Measurements from ENCODE around the gene RNF180. TPM values are rescaled to one million over a fixed set of nuclear protein-coding genes. Genes with fewer than 3 reads are reported as not detected.

Gene RNF180
- total RNA-seq, 1 experiment from 2014 or later = 7.8 TPM

GRCh38 chr5:64299805-64300204 lies 134.2 kb downstream of the RNF180 start:
- intact Hi-C loops (cut with micrococcal nuclease; ENCODE audit: unreplicated experiment) = no loop called here
- in situ Hi-C loops (cut with HindIII; ENCODE audit: low pct_unique_long_range_greater_than_20kb, low sequenced_read_pairs) = no loop called here
- ATAC-seq = peak; percentile 51; the same call in 1 of the 2 replicates
- Histone ChIP-seq H3K27me3 (ENCODE audit: control insufficient read depth, insufficient read depth, low read length) (no peaks in the 10 kb centered on the region), H3K36me3 (ENCODE audit: control insufficient read depth, insufficient read depth, low read length) (no peaks in the 10 kb centered on the region), H3K4me1 (ENCODE audit: control insufficient read depth, insufficient read depth, low read length) (no peaks in the 10 kb centered on the region), H3K9me3 (ENCODE audit: control insufficient read depth, insufficient read depth, low read depth, low read length) (no peaks in the 10 kb centered on the region), H3K4me3 (ENCODE audit: low read depth in 2 of 2, low read length in 2 of 2) (no peak overlapping the region), H3K27ac (ENCODE audit: low read length) (no peak overlapping the region)
- DNase-seq (ENCODE audit: low read depth, low spot score) = no peak
- TF ChIP-seq SIN3A (IDR thresholded peaks at IDR 0.05; ENCODE audit: borderline replicate concordance, insufficient read depth, low read depth, low read length) (no peak), POLR2AphosphoS5 (IDR thresholded peaks at IDR 0.05; ENCODE audit: low read depth, low read length) (no peak), TCF7L2 (IDR thresholded peaks at IDR 0.05; ENCODE audit: low read depth, low read length) (no peak), CTCF (IDR thresholded peaks at IDR 0.05) (no peak)
- ChIA-PET POLR2A (no interaction called here), CTCF (no interaction called here)
- no TSS peak for BruUV-seq (replicated peaks)

- no peaks in the 10 kb centered on the region for H3K4me1 ChIP-seq (ENCODE audit: control insufficient read depth, insufficient read depth, low read length)
- ChIA-PET CTCF (no interaction called here), POLR2A (no interaction called here)
- no peaks in the 10 kb centered on the region for H3K27me3 ChIP-seq (ENCODE audit: control insufficient read depth, insufficient read depth, low read length)
- DNase-seq (ENCODE audit: low read depth, low spot score) = no peak
- H3K9me3 ChIP-seq (ENCODE audit: control insufficient read depth, insufficient read depth, low read depth, low read length) = no peaks in the 10 kb centered on the region
- H3K4me3 ChIP-seq (ENCODE audit: low read depth in 2 of 2, low read length in 2 of 2) = no peak overlapping the region
- in situ Hi-C loops (cut with HindIII; ENCODE audit: low pct_unique_long_range_greater_than_20kb, low sequenced_read_pairs) (no loop called here), intact Hi-C loops (cut with micrococcal nuclease; ENCODE audit: unreplicated experiment) (no loop called here)
- TF ChIP-seq CTCF (IDR thresholded peaks at IDR 0.05) = no peak
- TF ChIP-seq POLR2AphosphoS5 (IDR thresholded peaks at IDR 0.05; ENCODE audit: low read depth, low read length) = no peak
- no peaks in the 10 kb centered on the region for H3K36me3 ChIP-seq (ENCODE audit: control insufficient read depth, insufficient read depth, low read length)
- ATAC-seq = no peak
- H3K27ac ChIP-seq (ENCODE audit: low read length) = no peak overlapping the region
- BruUV-seq (replicated peaks) = no TSS peak
Observed at GRCh38 chr5:64301566-64301965, 135.9 kb downstream of the RNF180 start.

GRCh38 chr5:64308135-64308534 lies 142.5 kb downstream of the RNF180 start:
- in situ Hi-C loops (cut with HindIII; ENCODE audit: low pct_unique_long_range_greater_than_20kb, low sequenced_read_pairs) = no loop called here
- ATAC-seq = no peak
- POLR2A ChIA-PET = no interaction called here

More at GRCh38 chr5:64308135-64308534, 142.5 kb downstream of the RNF180 start:
- Histone ChIP-seq H3K36me3 (ENCODE audit: control insufficient read depth, insufficient read depth, low read length) (no peaks in the 10 kb centered on the region), H3K27me3 (ENCODE audit: control insufficient read depth, insufficient read depth, low read length) (no peaks in the 10 kb centered on the region), H3K9me3 (ENCODE audit: control insufficient read depth, insufficient read depth, low read depth, low read length) (no peaks in the 10 kb centered on the region), H3K4me1 (ENCODE audit: control insufficient read depth, insufficient read depth, low read length) (no peaks in the 10 kb centered on the region), H3K27ac (ENCODE audit: low read length) (no peak overlapping the region), H3K4me3 (ENCODE audit: low read depth in 2 of 2, low read length in 2 of 2) (no peak overlapping the region)
- no peak for TF ChIP-seq TCF7L2 (IDR thresholded peaks at IDR 0.05; ENCODE audit: low read depth, low read length)
- no peak for TF ChIP-seq REST (IDR thresholded peaks at IDR 0.05; ENCODE audit: insufficient read depth in 1 of 2, low read depth in 2 of 2, low read length in 1 of 2)
- no peak for TF ChIP-seq SIN3A (IDR thresholded peaks at IDR 0.05; ENCODE audit: borderline replicate concordance, insufficient read depth, low read depth, low read length)
- TF ChIP-seq CTCF (IDR thresholded peaks at IDR 0.05) = no peak
- no peak for TF ChIP-seq POLR2AphosphoS5 (IDR thresholded peaks at IDR 0.05; ENCODE audit: low read depth, low read length)
- CTCF ChIA-PET = no interaction called here
- BruUV-seq (replicated peaks) = no TSS peak
- DNase-seq (ENCODE audit: low read depth, low spot score) = no peak
- intact Hi-C loops (cut with micrococcal nuclease; ENCODE audit: unreplicated experiment) = no loop called here

Data from Panc1 (cell line).